GM12878 (cell line): ENCODE measurements around the gene IL23R. TPM values are rescaled to one million over a fixed set of nuclear protein-coding genes. Genes with fewer than 3 reads are reported as not detected.

ENCODE experiments used
- BCL11A ChIP-seq: IDR thresholded peaks from 2 replicates; pipeline ENCODE4 v1.6.1; 2011; ENCODE audit warnings: low read depth, low read length
- CBFB ChIP-seq: IDR thresholded peaks from 2 replicates; pipeline ENCODE4 v1.6.1; 2016; ENCODE audit warnings: antibody characterized with exemption, low read depth
- CHD4 ChIP-seq: fragments of 200-600 bp; sonication (generic); IDR thresholded peaks from 2 replicates; pipeline ENCODE4 v1.6.1; 2016; ENCODE audit warnings: mild to moderate bottlenecking
- CREM ChIP-seq: IDR thresholded peaks from 2 replicates; pipeline ENCODE4 v1.6.1; 2014; ENCODE audit warnings: antibody characterized with exemption, low read depth
- E2F8 ChIP-seq: fragments of 450-650 bp; IDR thresholded peaks from 2 replicates; pipeline ENCODE4 v1.6.1; 2018; ENCODE audit warnings: mild to moderate bottlenecking, low read depth, moderate library complexity; ENCODE audit not compliant: partially characterized antibody
- LARP7 ChIP-seq: fragments of 450-650 bp; IDR thresholded peaks from 2 replicates; pipeline ENCODE4 v1.6.1; 2017; ENCODE audit warnings: mild to moderate bottlenecking
- MTA3 ChIP-seq: IDR thresholded peaks from 2 replicates; pipeline ENCODE4 v1.6.1; 2012; ENCODE audit warnings: low read length, inconsistent platforms, borderline replicate concordance
- MYB ChIP-seq: fragments of 150-350 bp; IDR thresholded peaks from 2 replicates; pipeline ENCODE4 v1.6.1; 2014; ENCODE audit warnings: mild to moderate bottlenecking, low read depth, low read length, borderline replicate concordance
- NBN ChIP-seq: fragments of 450-650 bp; IDR thresholded peaks from 2 replicates; pipeline ENCODE4 v1.6.1; 2016
- PML ChIP-seq: IDR thresholded peaks from 2 replicates; pipeline ENCODE4 v1.6.1; 2012; ENCODE audit warnings: low read length, inconsistent platforms
- POU2F2 ChIP-seq: IDR thresholded peaks from 3 replicates; pipeline ENCODE4 v1.6.1; 2011; ENCODE audit warnings: low read depth, mild to moderate bottlenecking, low read length, borderline replicate concordance
- RFX5 ChIP-seq: IDR thresholded peaks from 2 replicates; pipeline ENCODE4 v1.6.1; 2011; ENCODE audit warnings: low read depth, low read length, improper control_type of control experiment
- SMARCA5 ChIP-seq: fragments of 450-650 bp; IDR thresholded peaks from 2 replicates; pipeline ENCODE4 v1.6.1; 2017; ENCODE audit warnings: mild to moderate bottlenecking
- SMC3 ChIP-seq: IDR thresholded peaks from 2 replicates; pipeline ENCODE4 v1.6.1; 2011; ENCODE audit warnings: low read length, improper control_type of control experiment, borderline replicate concordance
- SPI1 ChIP-seq: IDR thresholded peaks from 2 replicates; pipeline ENCODE4 v1.6.1; 2011; ENCODE audit warnings: low read depth, mild to moderate bottlenecking, low read length, moderate library complexity, borderline replicate concordance; ENCODE audit not compliant: insufficient read depth
- SREBF1 ChIP-seq: IDR thresholded peaks from 2 replicates; pipeline ENCODE4 v1.6.1; 2012; ENCODE audit warnings: mild to moderate bottlenecking, low read length
- TCF3 ChIP-seq: IDR thresholded peaks from 2 replicates; pipeline ENCODE4 v1.6.1; 2012; ENCODE audit warnings: low read depth, mild to moderate bottlenecking, low read length, borderline replicate concordance; ENCODE audit not compliant: insufficient read depth
- YY1 ChIP-seq: IDR thresholded peaks from 2 replicates; pipeline ENCODE4 v1.6.1; 2011; ENCODE audit warnings: low read depth, mild to moderate bottlenecking, low read length
- ZBTB4 ChIP-seq: fragments of 450-650 bp; formaldehyde crosslinking; IDR thresholded peaks from 2 replicates; pipeline ENCODE4 v1.4.0; 2022; ENCODE audit warnings: mild to moderate bottlenecking, moderate library complexity
- ZNF274 ChIP-seq: IDR thresholded peaks from one replicate; pipeline ENCODE4 v1.8.0; 2011; ENCODE audit not compliant: insufficient read length, insufficient read depth
- ZNF687 ChIP-seq: fragments of 450-650 bp; IDR thresholded peaks from 2 replicates; pipeline ENCODE4 v1.6.1; 2017; ENCODE audit warnings: mild to moderate bottlenecking, moderate library complexity
- ZZZ3 ChIP-seq: IDR thresholded peaks from 2 replicates; pipeline ENCODE4 v1.6.1; 2011; ENCODE audit warnings: low read depth; ENCODE audit not compliant: control insufficient read depth, insufficient read length
- polyA plus RNA-seq, 11 experiments: library from polyadenylated mRNA; depleted of rRNA in 4 of 11; unstranded in 6 of 11; stranded (reverse) in 5 of 11; fragments of >200 nt; fragmentation: Nextera tagmentation in 4 of 11; fragmentation: Illumina TruSeq in 1 of 11; extraction: Ambion mirVana in 4 of 11; extraction: Trizol in 1 of 11; gene quantifications; 1 replicate in 1 of 11; 2 replicates in 10 of 11; pipeline versions ENCODE4 v1.2.1 to v1.2.3, GENCODE V29; 2011 to 2016; ENCODE audit warnings: inconsistent platforms in 2 of 11, missing spikeins in 2 of 11, low read depth in 1 of 11
- total RNA-seq, 4 experiments: library from RNA; depleted of rRNA in 3 of 4; stranded (reverse); fragments of >200 nt in 3 of 4; fragmentation: Illumina TruSeq in 1 of 4; extraction: Trizol in 1 of 4; gene quantifications; 2 replicates each; pipeline versions ENCODE4 v1.2.1 to v1.2.3, GENCODE V29; 2013 to 2021

Gene IL23R
- total and polyA plus RNA-seq, 10 of the 15 experiments (the other 5 are each of a cell fraction or from before 2014, with no cell fraction given), result 0.16 to 6.4 (median 0.59) TPM

- TF ChIP-seq SPI1 (no peak), POU2F2 (no peak), YY1 (no peak), BCL11A (peak; percentile 68; the same call in 1 of the 2 replicates), SMARCA5 (no peak), RFX5 (no peak), NBN (no peak), E2F8 (no peak), TCF3 (no peak), PML (peak; percentile 63; the same call in 1 of the 2 replicates), ZNF274 (no peak), ZBTB4 (CRISPR knock-in tag) (no peak), MTA3 (no peak; the same call in 1 of the 2 replicates), CHD4 (no peak), ZNF687 (no peak), MYB (no peak), CREM (peak; percentile 88), SREBF1 (no peak), CBFB (peak; percentile 94), ZZZ3 (no peak), SMC3 (no peak), LARP7 (no peak)
These were observed 5.7 kb downstream of the IL23R start (continued) for GRCh38 chr1:67171978-67172377.
